Stimulated activated CD8-positive, alpha-beta memory T cell treated with anti-CD3 and anti-CD28 coated beads, Interleukin-12 subunit alpha, Interleukin-12 subunit beta, amount 100 ng/mL, for 4 hours (primary cell): ENCODE measurements around the gene TF.
"Not testable (repeated sequence)": the region's sequence is repeated elsewhere in the genome, so short reads cannot be mapped to it uniquely, and the experiment has no call there.

Experiments
- DNase-seq: peaks from one replicate; pipeline ENCODE4 v3.0.0-alpha.2; 2020; ENCODE audit warnings: low read depth

Gene TF

GRCh38 chr3:133765256-133765655 is 19.1 kb downstream of the TF start:
- no peak for DNase-seq

DNA sequence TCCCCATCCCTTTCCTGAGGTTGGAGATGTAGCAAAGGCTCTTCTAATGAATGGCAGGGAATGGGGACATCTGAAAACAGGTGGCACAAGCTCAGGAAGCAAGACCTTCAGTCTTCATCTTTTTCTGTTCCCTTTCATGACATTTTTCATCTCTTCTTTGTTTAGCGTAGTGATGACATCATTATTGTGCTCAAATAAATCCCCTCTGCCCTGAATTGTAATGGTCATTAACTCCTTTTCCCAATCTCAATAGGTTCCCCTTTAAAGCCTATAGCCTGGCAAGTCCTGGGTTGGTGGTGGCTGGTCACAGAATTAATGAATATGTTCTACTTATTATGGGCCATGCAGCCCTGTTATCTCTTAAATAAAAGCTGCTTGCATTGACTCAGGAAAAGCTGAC is 21.4 kb downstream of the TF start:
- no peak for DNase-seq

DNA sequence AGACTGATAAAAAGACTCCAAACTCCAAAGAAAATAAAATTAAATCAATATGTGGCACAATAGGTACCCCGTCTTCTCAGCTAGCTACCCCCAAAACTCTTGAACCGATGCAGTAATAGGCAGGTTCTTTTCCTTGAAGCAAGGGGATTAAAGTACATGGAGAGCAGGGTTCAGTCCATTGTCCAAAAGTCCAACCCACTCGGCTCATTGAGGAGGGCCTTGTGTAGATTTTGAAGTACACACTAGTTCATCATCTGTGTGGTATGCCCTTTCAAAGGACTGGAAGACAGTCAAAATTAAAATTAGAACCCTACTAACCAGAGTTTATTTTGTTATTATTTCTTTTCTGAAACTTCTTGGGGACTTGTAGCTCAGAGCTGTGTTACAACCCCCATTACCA is 23.3 kb downstream of the TF start:
- no peak for DNase-seq

- no peak for DNase-seq
Observed at GRCh38 chr3:133773732-133774131, 27.5 kb downstream of the TF start.

DNA sequence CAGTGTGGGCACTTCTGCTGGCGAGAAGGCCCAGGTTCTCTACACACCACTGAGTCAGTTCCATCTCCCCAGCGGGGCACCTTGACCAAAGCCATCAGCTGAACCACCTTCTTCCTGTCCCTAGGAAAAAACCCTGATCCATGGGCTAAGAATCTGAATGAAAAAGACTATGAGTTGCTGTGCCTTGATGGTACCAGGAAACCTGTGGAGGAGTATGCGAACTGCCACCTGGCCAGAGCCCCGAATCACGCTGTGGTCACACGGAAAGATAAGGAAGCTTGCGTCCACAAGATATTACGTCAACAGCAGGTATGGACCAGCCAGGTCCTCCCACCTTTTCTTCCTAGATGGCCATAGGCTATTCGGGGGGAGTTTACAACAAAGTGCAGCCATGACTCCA is 29.1 kb downstream of the TF start:
- DNase-seq, result no peak

DNA sequence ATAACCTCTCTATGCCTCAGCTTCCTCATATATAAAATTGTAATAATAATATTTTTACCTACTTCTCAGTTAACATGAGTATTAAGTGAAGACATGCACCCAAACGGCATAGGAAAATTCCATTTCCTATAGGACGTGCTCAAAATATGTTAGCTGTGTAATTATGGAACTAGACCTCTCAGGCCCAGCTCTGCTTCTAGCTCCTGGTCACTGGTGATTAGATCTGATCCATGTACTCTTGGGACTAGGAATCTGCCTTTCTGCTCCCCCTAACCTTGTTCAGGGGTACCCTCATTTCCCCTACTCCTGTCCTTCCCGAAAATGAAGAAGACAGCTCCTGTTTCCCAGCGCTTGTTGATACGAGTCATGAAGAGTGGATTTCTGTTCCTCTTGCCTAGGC is 29.6 kb downstream of the TF start:
- no peak for DNase-seq

DNA sequence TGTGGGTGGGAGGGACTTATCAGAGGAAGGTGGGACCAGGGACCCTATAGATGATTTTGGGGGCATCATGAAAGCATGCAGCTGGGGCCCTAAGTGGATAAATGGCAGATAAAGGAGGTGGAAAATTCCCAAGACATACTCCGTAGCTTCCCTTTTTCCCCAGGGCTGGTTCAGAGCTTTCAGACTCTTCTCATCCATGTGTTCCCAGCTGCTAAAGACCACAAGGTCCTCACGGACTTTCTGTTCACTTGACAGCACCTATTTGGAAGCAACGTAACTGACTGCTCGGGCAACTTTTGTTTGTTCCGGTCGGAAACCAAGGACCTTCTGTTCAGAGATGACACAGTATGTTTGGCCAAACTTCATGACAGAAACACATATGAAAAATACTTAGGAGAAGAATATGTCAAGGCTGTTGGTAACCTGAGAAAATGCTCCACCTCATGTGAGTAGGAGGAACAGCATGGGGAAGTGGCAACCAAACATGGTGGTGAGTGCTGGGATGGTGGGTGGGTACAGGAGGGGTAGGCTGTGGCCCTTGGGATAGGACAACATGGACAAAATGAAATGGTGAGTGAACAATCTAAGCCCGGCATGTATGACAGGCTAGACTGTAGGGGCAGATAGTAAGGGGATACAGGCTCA is 30.7 kb downstream of the TF start:
- DNase-seq, result no peak

GRCh38 chr3:133777807-133778568 is 31.8 kb downstream of the TF start:
- DNase-seq, result no peak

DNA sequence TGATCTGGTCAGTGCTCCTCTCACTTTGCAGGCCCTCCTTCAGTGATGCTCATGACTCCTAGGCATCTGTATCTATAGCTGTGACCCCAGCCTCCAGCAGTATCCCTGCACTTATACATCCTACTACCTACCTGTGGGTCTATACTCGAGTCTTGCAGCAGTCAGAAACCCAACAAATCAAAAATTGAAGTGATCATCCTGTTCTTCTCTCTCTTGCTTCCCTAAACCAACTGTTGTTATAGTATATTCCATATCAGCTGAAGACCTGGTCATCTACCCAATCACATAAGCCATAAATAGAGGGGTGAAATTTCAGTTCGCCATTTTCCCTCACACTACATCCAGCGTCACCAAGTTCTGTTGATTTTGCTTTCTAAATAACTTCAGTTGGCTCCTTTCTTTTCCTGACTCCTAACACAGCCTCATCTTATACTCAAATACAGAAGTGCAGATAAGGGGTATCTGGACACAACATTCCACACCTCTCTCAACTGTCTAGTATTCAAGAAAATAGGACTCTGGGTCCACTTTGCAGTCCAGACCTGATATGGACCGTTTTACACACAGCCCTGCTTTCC is 33.5 kb downstream of the TF start:
- no peak for DNase-seq

DNA sequence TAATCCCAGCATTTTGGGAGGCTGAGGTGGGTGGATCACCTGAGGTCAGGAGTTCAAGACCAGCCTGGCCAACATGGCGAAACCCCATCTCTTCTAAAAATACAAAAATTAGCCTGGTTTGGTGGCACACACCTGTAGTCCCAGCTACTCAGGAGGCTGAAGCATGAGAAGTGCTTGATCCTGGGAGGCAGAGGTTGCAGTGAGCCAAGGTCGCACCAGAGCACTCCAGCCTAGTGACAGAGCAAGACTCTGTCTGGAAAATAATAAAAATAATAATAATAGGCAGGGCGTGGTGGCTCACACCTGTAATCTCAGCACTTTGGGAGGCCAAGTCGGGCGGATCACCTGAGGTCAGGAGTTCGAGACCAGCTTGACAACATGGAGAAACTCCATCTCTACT is 34.6 kb downstream of the TF start:
- not testable (repeated sequence) for DNase-seq

- DNase-seq, result no peak
Observed at GRCh38 chr3:133781570-133781969, 35.4 kb downstream of the TF start.

GRCh38 chr3:133782454-133782853 is 36.3 kb downstream of the TF start:
- DNase-seq, result no peak

GRCh38 chr3:133783762-133784161 is 37.6 kb downstream of the TF start:
- no peak for DNase-seq

DNA sequence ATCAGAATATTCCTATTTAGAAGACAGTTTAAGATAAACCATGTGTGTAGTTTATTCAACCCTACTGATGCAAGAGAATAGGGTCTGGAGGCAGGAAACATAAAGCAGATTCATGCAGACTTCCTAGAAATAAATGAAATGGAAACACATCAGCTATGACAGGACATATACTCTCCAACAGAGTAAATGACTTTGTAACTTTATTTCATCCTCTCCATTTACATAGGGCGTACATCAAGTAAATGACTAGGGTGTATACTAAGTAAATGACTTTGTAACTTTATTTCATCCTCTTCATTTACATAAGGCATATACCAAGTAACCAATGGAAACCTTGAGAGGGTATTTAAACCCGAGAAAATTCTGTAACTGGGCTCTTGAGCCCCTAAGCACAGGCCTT is 41.8 kb downstream of the TF start:
- no peak for DNase-seq

- no peak for DNase-seq
Observed at GRCh38 chr3:133792171-133792763, 46.1 kb downstream of the TF start.

GRCh38 chr3:133797396-133798105 is 51.4 kb downstream of the TF start:
- DNase-seq, result no peak

DNA sequence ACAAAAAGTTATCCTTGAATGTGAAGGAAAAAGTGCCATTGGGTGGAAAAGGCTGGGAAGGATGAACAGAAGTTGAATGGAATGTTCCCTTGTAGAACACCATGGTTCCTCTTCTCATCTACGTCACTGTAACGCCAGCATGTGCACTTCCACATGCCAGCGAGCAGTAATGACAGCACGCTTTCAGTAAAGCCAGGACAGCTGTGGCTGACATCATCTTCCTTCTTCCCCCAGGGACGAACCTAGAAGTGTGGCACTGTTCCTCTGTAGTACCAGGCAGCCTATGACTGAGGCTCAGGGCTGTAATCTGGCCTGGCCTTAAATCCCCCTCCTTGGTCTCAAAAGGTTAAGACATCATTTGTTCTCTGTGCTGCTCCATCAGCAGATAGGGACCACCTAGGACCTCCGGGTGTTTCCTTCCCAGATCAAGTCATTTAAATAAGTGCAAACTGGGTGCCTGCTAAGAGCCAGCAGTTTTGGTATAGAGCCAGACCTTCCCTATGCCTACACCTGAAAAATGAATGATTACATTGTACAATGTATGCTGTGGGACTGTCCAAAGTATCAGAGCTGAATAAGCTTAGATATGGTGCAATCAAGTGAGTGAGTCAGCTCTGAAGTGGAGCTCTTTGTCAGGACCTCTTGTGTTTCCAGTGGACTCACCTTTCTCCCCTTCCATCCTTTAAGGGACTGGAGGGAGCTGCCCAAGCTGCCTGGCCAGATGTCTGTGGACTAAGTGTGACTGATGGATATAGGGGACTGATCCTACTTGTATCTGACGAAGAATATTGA is 53.8 kb downstream of the TF start:
- DNase-seq, result no peak

DNA sequence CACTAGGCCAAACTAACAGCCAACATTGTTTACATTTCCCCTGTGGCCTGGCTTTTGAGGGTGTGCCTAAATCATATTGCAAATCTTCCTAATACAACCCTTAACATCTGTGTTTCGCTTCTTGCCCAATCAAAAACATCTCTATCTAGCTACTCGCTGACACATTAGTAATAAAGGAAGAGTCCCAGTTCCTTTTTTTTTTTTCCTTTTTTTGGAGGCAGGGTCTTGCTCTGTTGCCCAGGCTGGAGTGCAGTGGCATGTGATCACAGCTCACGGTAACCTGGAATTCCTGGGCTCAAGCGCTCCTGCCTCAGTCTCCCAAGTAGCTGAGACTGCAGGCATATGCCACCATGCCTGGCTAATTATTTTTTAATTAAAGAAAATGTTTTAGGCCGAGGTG is 57.3 kb downstream of the TF start:
- DNase-seq, result no peak

DNA sequence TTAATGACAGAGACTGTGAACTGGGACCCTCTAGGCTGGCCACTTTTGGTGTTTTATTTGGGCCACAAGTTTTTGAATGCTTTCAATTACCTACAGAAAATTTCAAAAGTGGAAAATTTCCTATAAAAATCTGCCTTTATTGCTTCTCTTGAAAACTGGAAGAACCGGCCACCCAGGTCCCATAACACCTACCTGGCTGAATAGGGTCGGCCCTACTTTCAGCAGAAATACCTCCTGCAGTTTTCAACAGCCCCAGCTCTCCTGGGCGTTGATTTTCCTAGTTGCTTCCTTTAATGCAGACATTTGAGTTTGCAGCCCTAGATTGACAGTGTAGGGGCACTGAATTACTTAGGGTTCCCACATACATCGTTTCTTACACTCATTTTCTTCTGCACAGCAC is 58.7 kb downstream of the TF start:
- no peak for DNase-seq

- DNase-seq, result no peak
Observed at GRCh38 chr3:133805384-133805701, 59.1 kb downstream of the TF start.

DNA sequence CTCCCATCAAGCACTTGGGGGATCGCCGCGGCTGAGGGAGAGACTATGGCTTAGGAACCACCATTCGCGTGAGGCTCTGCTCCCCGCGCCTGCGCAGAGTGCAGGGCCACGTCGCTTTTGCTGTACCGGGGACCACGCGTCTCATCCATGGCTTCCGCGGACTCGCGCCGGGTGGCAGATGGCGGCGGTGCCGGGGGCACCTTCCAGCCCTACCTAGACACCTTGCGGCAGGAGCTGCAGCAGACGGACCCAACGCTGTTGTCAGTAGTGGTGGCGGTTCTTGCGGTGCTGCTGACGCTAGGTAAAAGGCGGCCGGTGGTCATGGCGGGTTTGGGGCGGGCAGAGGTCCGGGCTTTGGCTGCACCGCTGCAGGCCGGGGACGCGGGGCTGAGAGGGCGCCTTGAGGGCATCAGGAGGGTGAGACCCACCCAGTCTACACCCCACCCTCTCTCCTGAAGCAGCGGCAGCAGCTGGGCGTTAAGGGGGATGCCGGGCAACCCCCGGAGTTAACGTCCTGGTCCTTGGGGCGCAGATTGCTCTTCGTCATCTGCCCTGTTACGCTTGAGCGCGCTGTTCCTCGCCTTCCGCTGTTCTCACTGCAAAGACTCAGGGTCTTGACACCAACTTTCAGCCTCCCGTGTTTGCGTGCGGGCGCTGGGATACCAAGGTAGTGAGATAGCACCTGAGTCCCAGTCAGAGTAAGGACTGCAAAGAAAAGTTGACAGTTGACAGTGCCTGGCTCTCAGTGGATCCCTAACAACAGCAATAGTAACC is 59.7 kb downstream of the TF start, which contains the start of gene SRPRB:
Gene SRPRB, plus strand, starts transcription at position 114 of the 774 bp plus-strand sequence. Its CDS starts 34 bp downstream, at position 148.
- peak; percentile 93 for DNase-seq
